ENCODE data around the gene LEKR1.

The LEKR1 gene

DNA sequence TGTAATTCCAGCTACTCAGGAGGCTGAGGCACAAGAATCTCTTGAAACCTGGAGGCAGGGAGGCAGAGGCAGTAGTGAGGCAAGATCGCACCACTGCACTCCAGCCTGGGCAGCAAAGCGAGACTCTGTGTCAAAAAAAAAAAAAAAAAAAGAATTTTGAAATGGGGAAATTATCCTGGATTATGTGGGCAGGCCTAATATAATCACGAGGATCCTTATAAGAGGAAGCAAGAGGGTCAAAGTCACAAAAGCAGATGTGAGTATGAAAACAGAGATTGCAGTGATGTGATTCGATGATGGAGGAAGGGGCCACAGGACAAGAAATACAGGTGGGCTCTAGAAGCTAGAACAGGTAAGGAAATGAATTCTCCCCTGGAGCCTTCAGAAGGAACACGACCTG, 159.6 kb downstream of the LEKR1 start:
- no peak for DNase-seq (ENCODE audit: low read depth)

DNA sequence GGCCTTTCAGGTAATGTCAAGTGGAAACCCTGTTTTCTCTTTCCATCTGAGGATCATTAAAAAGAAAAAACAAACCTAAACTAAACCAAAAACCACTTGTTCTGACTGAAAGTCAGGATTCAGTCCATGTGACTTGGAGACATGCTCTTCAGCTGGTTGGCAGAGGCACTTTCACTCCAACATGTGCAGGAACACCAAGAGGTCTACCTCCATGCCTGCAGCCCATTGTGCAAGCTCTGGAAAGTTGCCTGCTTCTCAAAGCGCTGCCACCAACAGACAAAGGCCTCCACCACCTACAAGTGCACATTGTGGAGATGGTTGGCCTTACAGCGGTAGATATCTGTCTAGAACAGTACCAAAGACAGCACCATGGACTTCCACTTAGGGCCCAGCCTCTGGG, 161.8 kb downstream of the LEKR1 start:
- DNase-seq (ENCODE audit: low read depth) = no peak

DNA sequence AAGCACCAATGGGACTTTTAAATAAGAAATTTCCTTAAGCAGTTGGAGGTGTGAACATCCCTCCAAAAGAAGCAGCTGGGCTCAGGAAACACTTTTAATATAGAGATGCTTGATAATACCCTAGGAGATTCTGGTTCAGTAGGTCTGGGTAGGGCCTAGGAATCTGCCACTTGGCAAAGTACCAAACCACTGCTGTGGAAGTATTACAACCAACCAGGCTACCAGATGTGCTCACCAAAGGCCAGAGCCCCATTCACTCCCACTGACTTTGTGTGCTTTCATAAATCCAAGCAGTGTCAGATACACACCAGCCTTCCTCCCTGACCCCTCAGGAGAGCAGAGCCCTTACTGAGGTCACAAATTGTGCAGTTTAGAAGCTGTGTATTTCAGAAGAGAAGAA, 171.2 kb downstream of the LEKR1 start:
- no peak for DNase-seq (ENCODE audit: low read depth)

DNA sequence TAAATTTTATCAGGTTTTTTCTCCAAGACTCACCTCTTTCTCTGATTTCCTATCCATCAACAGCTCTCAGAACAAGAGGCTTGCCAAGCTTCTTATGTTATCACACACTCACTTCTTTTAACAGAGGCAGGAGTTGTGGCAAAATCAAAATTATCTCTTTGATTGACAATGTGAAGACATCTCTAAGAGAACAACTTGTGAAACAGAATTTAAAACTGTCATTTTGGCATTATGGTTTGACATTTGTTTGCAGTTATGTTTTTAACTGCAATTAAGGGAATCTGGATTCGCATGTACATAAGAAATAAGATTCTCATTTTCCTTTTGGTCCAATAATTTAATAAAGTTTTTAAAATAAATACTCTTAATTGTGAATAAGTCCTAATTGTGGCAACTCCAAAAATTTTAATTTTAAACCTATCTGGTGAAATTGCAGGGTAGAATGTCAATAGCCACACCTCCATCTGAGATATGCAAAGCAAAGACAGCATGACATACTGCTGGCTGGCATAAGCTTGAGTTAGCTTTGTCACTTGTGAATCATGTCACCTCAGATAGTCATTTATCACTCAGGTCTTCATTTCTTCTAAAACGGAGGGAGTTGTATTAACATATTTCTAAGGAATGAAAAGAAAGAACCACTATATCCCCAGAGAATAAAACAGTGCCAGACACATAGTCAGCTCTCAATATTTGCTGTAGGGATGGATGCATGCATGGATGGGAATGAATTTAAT, 175.2 kb downstream of the LEKR1 start:
- DNase-seq (ENCODE audit: low read depth) = no peak

DNA sequence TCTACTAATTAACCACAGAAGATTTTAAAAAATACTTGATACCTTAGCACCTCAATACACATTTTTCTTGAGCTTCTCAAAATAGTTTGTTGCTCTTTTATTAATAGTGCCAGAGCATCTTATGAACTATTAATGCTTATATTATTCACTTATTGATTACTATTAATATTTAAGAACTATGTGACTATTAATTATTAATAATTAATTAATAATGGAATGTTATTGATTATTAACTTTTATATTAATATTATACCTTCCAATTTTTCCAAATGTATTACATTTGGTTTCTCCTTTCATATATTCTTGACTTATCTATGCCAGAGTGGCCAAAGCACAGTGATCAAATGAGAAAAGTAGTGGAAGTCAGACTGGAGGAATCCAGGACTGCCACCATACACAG, 195.5 kb downstream of the LEKR1 start:
- no peak for DNase-seq (ENCODE audit: low read depth)

DNA sequence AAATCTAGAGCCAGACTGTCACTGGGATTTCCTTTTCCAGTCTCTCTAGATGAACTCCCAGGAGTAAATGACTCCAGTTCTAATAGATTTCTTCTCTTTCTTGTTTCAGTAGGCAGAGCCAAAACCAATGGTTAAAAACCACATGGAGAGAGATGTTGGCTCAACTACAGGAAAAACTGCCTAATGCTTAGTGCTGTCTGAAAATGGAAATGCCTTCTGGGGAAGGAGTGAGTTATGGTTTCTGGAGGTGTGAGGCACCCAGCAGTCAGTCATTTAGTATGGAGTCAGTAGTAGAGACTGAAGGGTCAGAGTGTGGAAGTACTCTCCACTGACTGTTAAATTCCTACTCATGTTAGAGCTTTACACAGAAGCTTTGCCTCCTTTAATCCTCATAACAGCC, 197.1 kb downstream of the LEKR1 start:
- no peak for DNase-seq (ENCODE audit: low read depth)

DNA sequence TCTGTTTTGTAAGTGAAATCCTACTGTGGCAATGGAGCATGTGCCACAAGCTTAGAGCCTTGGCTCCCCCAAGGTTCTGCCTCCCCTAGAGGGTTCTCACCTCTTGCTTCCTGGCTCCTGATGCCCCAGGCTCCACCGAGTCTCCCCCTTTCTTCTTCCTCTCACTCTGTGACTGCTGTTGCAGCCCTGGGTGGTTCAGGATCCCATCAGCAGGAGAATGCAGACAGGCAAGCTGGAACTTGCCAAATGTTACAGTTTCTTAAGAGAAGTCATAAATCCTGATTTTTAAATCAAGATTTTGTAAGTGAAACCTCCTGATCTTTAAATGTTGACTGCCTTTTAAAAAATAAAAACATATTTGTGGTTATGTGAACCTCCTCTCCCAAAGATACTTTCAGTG, 199.9 kb downstream of the LEKR1 start:
- no peak for DNase-seq (ENCODE audit: low read depth)

DNA sequence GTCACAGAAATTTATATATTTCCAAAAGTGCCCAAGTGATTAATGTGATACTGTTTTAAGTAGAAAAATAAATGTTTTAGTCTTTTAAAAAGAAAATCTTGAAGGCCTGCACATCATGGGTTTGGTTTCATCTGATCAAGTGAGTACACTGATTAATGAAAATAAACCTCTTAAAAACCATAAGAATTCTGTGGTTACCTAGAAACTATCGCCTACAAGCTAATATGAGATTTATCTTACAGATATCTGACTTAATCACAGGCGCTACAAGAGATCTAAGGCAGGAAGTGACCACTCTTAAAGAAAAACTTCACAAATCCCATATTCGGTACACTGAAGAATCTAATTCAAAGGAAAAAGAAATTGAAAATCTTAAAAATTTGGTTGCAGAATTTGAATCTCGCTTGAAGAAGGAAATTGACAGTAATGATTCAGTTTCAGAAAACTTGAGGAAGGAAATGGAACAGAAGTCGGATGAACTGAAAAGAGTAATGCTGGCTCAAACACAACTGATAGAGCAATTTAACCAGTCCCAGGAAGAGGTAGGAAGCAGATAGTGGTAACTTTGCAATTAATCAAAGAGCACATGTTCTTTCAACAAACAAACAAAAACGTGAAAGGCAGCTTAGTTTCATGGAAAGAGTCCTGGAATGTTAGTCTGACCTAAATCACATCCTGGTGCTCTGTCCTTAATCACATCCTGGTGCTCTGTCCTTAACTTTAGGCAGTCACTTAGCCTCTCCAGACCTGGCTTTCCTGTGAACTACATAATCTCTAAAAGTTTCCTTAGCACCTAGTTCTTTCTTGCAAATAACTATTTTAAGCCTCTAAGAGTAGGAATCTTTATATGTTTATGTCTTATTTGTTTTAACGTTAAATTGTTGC, 201.9 kb downstream of the LEKR1 start:
- no peak for DNase-seq (ENCODE audit: low read depth)

DNA sequence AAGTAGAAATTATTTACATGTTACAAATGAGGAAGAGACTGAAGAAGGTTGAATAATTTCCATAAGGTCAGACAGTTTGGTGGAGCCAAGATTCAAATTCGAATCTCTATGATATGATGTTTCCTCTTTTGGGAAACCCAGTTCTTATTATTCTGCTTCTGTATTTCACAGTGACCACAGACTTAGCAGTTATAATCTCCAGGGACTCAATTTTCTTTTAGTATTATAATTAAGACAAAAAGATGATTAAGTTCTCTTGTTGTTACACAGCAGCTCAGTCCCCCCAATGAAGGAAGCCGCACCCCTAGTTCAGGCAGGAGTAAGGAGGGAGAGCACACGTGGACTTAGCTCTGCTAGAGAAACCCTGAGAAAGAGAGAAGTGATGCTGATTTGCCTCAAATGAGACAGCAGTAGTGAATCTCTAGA, 203.2 kb downstream of the LEKR1 start:
- DNase-seq (ENCODE audit: low read depth) = no peak

DNA sequence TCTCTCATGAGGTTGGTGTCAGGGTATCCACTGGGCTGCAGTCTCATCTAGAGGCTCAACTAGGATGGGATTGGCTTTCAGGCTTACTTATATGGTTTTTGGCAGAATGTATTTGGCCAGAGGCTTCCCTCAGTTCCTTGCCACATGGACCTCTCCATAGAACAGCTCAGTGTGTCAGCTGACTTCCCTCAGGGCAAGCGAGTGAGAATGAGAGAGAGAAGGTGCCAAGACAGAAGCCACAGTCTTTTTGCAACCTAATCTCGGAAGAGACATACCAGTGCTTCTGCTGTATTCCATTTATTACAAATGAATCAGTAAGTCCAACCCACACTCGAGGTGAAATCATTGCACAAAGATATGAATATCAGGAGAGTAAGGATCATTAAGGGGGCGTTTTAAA, 204.6 kb downstream of the LEKR1 start:
- DNase-seq (ENCODE audit: low read depth) = no peak

DNA sequence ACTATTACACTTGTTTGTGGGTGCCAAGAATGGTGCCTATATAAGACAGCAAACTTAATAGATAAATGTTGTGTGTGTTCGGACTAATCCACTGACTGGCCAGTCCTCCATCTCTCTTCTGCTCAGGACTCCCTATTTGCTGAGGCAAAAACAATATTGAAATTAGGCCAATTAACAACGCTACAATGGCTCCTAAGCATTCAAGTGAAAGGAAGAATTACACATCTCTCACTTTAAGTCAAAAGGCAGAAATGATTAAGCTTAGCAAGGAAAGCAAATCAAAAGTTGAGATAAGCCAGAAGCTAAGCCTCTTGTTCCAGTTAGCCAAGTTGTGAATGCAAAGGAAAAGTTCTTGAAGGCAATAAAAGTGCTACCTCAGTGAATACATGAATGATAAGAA, 206.8 kb downstream of the LEKR1 start:
- no peak for DNase-seq (ENCODE audit: low read depth)

DNA sequence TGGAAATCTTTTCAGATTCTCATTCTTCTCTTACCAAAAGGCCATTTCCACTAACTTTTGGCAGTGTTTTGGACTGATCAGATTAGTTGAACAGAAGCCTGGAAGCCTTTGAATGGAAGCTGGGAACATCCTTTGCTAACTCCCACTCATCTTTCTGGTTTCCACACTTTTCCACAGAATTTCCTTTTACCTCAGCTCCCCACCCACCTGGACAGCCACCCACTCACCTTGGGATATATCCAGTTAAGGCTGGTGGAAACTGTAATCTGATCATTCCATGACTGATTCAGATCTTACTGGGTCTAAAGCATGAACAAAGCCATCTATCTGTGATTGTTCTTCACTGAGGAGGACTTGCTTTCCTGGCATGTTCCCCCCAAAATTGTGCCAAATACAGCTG, 214.3 kb downstream of the LEKR1 start:
- DNase-seq (ENCODE audit: low read depth) = no peak

DNA sequence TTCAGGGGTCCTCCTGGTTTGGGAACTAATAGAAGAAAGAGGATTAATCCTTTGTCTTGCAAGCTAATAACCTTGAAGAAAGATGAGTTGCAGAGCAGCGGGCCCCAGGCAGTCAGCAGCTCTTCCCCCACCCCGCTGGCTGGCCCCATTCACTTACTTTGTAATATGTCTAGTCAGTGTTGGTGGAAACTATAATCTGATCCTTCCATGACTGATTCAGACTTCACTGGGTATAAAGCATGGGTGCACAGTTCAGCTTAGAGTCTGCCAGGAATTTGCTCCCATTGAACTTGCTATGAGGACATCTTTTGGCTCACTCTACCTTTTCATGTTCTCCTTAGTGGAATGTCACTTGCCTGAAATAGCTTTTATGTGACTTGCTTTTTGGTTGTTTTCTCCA, 216.1 kb downstream of the LEKR1 start:
- DNase-seq (ENCODE audit: low read depth) = no peak

DNA sequence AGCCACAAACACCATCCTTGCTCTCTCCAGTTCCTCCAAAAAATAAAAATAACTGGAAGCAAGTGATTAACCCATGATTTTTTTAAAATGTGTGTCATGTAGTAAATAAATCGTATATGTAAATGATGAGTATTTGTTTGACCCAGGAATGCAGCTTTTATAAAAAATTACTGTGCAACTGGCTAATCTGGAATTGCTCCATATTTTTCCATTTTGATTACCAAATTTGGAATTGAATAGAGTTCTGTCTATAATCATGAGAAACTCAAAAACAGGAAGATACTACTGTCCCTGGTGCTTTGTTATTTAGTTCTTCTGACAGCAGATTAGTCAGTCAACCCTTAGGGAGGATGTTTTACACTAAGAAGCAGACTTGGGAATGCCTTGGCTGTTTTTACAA, 217.6 kb downstream of the LEKR1 start:
- DNase-seq (ENCODE audit: low read depth) = no peak

DNA sequence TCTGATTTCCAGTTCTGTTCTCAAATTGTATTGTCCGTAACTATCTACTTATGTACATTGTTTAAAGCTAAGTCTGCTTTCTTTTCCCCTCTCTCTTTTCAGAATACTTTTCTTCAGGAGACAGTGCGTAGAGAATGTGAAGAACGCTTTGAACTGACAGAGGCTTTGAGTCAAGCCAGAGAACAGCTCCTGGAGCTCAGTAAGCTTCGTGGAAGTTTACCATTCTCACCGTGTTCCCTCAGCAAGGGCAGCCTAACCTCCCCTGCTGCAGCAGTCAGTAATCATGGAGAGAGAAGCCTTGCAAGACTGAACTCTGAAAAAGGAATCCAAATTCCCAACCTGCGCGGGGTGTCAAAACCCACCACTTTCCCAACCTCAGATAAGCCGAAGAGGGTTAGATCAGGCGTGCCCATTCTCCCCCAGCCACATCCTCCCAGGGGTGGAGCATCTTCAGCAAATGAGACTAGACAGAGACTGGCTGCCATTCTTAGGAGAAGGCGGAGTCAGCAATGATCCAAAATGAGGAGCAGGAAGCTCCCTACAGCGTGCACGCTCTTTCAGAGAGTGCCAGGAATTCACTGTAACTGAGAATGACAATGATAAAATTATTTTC, 219.2 kb downstream of the LEKR1 start:
- no peak for DNase-seq (ENCODE audit: low read depth)

DNA sequence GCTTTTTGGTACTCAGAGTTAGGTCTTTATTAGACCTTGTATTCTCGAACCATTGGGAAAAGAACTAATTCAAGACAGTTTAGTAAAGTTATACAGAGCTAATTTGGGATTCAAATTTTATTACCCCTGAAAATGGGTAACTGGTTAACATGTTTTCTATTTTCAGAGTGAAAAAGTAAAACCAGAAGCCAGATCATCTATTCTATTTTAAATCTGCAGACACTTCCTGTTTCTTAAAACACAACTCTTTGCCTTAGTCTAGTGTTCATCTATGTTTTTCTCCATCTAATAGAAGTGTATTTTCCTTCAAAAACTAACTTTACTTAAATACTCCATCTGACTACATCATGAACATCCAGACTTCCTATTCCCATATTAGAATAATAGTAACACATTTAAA, 220.4 kb downstream of the LEKR1 start:
- DNase-seq (ENCODE audit: low read depth) = no peak

DNA sequence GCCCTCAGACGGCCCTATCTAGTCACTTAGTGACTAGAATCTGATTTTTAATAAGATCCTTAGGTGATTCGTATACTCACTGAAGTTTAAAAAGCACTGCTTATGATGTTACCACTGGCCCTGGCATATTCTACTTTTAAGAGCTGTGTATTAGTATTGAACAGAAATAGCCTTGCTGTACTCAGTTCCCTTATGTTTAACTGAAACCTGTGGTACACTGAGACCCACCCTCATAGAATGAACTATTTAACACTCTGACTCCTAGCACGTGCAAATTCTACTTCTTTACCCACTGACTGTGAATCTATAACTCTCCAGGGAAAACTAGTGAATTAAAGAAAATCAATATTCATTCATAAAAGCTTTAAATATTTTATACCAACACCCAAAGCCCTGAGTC, 224.9 kb downstream of the LEKR1 start:
- no peak for DNase-seq (ENCODE audit: low read depth)

DNA sequence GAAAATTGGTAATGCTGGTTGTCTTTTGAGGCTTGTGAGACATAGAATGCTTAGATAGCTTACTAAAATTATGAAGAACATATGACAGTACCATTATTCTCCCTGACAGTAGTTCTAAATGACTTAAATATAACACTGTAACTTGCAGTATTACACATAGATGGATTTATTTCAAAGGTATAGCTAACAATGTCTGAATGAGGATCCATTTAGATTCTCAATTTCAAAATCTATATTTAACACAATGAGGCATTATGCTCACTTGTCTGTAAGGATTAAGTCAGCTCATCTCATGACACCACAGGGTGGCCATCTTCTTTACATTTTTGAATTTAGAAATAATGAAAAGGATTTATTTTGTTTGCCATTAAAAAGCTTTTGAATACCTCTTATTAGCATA, 225.4 kb downstream of the LEKR1 start:
- DNase-seq (ENCODE audit: low read depth) = no peak

DNA sequence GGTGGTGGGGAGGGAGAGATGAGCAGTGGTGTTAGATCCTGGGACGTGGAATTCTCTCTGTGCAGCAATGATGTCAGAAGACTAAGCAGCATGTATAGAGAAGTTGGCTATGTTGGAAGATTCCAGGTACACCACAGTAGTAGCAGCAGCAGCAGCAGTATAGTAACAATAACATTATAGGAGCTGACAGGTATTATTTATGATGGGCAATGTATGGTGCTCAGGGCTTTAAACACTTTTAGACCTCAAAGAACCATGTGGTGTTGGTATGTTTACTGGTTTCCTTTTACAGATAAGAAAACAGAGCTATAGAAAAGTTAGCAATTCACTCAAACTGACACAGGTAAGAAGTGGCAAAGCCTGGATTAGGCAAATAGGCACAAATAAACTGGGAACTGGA, 229.9 kb downstream of the LEKR1 start:
- DNase-seq (ENCODE audit: low read depth) = no peak

DNA sequence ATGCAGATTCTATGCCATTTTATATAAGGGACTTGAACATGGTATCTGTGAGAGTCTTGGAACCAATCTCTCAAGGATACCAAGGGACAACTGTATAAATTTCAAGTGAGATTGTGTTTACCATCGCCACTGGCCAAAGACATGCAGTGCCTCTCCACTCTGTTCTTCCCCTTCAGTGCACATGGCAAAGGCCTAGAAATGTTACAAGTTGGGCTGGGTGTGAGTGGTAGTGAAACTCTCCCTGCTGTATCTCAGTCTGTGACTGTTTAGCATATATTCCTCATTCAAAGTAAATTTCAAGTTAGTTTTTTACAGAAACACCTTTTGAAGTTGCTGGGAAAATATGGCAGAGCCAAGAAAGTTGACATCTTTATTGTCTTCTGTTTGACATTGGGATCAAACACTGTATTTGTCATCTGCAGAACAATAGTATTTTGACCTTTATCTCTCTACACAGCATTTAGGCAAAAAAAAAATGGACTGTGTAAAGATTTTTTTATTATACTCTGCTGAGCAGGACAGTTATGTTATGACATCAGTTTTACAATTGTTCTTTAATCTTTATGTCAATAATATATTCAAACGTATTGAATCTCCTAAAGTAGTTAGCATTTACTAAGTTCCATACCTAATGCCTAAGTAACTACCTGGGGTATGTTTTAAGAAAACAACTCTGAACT, 232.4 kb downstream of the LEKR1 start:
- no peak for DNase-seq (ENCODE audit: low read depth)

DNA sequence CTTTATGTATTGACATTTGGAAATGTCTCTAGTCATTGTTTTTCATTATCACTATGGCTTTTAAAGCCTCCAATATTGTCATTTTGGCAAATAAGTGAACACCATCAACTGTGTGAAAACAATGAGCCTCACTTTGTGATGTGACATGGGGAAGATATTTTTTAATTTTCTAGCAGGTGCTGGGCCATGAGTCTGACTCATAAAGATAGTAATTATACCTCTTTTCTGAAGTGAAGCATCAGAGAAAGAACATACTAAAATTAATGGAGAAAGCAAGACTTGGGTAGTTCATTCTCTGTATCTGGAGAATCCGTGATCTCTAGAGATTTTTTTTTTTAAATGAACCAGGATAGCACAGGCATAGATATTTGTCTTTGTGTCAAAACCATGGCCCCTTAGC, 233.0 kb downstream of the LEKR1 start:
- no peak for DNase-seq (ENCODE audit: low read depth)

DNA sequence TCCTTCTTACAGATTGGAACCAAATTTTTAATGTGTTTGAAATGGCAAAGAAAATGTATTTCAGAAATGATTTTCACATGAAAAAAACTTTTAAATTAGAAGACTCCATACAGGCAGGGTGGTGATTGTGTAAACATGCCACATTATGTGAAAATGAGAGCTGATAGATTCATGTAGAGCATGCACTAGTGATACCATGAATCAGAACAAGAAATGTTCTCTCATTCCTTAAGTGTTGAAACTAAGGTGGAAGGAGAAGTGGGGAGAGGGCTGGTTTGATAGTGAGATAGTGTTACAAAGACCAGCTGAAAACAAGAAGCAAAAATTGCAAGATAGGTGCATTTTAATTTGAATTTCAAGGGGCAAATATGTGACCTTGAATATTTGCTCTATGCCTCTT, 233.5 kb downstream of the LEKR1 start:
- DNase-seq (ENCODE audit: low read depth) = no peak

DNA sequence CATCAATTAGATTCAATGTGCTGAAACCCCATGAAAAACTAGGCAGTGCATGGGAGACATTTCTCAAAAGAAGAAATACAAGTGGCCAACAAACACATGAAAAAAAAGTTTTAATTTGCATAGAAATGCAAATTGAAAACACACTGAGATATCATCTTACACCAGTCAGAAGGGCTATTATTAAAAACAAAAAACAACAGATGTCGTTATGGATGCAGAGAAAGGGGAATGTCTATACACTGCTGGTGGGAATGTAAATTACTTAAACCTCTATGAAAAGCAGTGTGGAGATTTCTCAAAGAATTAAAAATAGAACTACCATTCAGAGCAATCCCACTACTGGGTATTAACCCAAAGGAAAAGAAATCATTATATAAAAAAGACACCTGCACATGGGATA, 235.1 kb downstream of the LEKR1 start:
- no peak for DNase-seq (ENCODE audit: low read depth)
